HFFc6 (cell line): ENCODE results near the gene BCR. TPM values are rescaled to one million over a fixed set of nuclear protein-coding genes. Genes with fewer than 3 reads are reported as not detected.

ENCODE experiments used
- DNase-seq: peaks from one replicate; pipeline ENCODE4 v3.0.0-alpha.2; 2018
- H3K27ac Mint-ChIP-seq: 2 replicates; pipeline ENCODE4 v1.8.0; 2020; ENCODE audit warnings: mild to moderate bottlenecking, mixed read lengths
- H3K27me3 Mint-ChIP-seq: 2 replicates; pipeline ENCODE4 v1.8.0; 2021; ENCODE audit warnings: mild to moderate bottlenecking, moderate library complexity, mixed read lengths; ENCODE audit not compliant: insufficient read depth
- H3K36me3 Mint-ChIP-seq: 2 replicates; pipeline ENCODE4 v1.8.0; 2021; ENCODE audit warnings: low read depth, mixed read lengths
- H3K4me1 Mint-ChIP-seq: 2 replicates; pipeline ENCODE4 v1.8.0; 2020; ENCODE audit warnings: low read depth, mixed read lengths
- H3K4me3 Mint-ChIP-seq: 2 replicates; pipeline ENCODE4 v1.8.0; 2020; ENCODE audit warnings: mild to moderate bottlenecking, moderate library complexity, mixed read lengths
- H3K9me3 Mint-ChIP-seq: 2 replicates; pipeline ENCODE4 v1.8.0; 2020; ENCODE audit warnings: mild to moderate bottlenecking, mixed read lengths
- CTCF ChIP-seq: fragments of 200-600 bp; sonication (generic); IDR thresholded peaks from 2 replicates; pipeline ENCODE4 v1.5.0; 2021; ENCODE audit warnings: antibody characterized with exemption, mild to moderate bottlenecking
- total RNA-seq, 6 experiments: library from RNA; stranded (reverse); fragmentation: NEBNext Ultra II Directional; extraction: Animal tissue kit (Norgen Biotek cat#: 25700); gene quantifications; 2 replicates in 1 of 6; 3 replicates in 5 of 6; pipeline ENCODE4 v1.2.3, GENCODE V29; 2021

The BCR gene
- total RNA-seq, 6 experiments from 2014 or later, result 28.0 to 41.3 (median 31.3) TPM

DNA sequence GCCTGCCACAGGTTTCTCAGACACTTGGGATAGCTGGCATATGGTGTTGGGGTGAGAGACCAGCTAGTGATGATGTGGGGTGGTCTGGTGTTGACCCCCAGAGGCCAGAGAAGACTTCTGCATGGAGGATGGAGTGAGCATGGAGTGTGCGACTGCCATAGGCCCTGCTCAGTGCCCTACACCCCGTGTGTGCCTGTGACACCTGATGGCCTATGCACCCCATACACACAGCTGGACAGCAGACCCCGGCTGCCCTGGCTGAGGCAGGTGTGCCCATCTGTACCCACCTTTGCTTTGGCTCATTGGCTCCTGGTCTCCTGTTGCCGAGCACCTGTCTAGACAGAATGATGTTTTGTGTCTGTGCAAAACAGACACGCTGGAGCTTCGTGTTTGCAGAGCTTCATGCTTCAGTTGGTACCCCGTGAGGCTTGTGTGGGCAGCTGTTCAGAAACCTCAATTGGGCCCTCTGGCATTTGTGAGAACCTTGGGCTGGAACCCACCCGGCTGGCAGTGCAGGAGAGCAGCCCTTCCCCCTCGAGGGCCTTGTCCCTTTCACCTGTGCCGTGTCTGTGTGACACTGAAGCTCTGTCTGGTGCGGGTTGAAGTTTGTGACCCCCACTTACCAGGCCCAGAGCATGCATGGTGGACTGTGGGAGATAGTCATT, 27.6 kb downstream of the BCR start:
- H3K36me3 Mint-ChIP-seq, result peaks cover 11% of the 10 kb centered on the region; the same call in 1 of the 2 replicates
- H3K9me3 Mint-ChIP-seq, result no peaks in the 10 kb centered on the region
- DNase-seq, result no peak
- no peak for TF ChIP-seq CTCF
- no peaks in the 10 kb centered on the region for H3K27me3 Mint-ChIP-seq
- no peak overlapping the region for H3K27ac Mint-ChIP-seq
- peaks cover 6% of the 10 kb centered on the region; the same call in 1 of the 2 replicates for H3K4me1 Mint-ChIP-seq
- H3K4me3 Mint-ChIP-seq, result no peak overlapping the region

DNA sequence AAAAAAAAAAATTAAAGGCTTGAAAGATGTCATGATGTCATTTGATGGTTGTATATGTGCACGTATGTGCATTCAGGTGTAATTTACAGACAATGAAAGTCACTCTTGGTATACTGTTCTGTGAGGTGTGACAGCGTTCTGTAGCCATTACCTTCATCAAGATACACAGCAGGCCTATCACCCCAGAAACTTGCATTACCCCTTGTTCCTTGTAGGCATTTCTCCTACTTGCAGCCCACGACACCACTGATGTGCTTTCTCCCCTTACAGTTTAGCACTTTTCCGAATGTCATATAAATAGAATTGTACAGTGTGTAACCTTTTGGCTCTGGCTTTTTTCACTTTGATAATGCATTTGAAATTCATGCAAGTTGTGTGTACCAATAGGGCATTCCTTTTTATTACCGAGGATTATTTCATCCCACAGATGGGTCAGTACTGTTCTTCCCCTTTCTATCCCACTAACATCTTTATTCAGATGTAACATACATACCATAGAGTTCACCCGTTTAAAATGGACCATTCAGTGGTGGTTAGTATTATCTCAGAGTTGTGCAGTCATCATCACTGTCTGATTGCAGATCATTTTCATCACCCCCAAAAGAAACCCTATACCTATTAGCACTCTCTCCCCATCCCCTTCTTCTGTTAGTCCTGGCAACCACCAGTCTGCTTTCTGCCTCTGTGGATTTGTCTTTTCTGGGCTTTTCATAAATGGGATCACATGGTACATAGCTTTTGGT, 30.3 kb downstream of the BCR start:
- no peak overlapping the region for H3K27ac Mint-ChIP-seq
- no peak for DNase-seq
- H3K4me1 Mint-ChIP-seq, result peaks cover 26% of the 10 kb centered on the region
- H3K36me3 Mint-ChIP-seq, result peaks cover 16% of the 10 kb centered on the region
- H3K9me3 Mint-ChIP-seq, result no peaks in the 10 kb centered on the region
- no peak for TF ChIP-seq CTCF
- no peak overlapping the region for H3K4me3 Mint-ChIP-seq
- H3K27me3 Mint-ChIP-seq, result no peaks in the 10 kb centered on the region

DNA sequence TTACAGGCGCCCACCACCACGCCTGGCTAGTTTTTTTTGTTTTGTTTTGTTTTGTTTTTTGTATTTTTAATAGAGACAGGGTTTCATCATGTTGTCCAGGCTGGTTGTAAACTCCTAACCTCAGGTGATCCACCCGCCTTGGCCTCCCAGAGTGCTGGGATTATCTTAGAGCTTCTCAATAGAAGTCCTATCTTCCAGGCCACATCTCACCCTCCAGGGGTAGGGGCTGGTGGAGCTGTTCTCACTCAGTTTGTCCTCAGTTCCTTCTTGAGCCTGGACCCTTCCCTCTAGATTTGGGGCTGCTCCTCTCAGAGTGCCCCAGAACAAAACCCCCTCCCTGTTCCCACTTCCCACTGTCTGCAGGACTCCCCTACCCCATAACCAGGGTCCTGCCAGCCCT, 31.3 kb downstream of the BCR start:
- Mint-ChIP-seq H3K4me3 (no peak overlapping the region), H3K4me1 (peaks cover 36% of the 10 kb centered on the region), H3K27ac (no peak overlapping the region), H3K9me3 (no peaks in the 10 kb centered on the region), H3K27me3 (no peaks in the 10 kb centered on the region; the same call in 1 of the 2 replicates), H3K36me3 (peaks cover 13% of the 10 kb centered on the region)
- no peak for DNase-seq
- no peak for TF ChIP-seq CTCF

DNA sequence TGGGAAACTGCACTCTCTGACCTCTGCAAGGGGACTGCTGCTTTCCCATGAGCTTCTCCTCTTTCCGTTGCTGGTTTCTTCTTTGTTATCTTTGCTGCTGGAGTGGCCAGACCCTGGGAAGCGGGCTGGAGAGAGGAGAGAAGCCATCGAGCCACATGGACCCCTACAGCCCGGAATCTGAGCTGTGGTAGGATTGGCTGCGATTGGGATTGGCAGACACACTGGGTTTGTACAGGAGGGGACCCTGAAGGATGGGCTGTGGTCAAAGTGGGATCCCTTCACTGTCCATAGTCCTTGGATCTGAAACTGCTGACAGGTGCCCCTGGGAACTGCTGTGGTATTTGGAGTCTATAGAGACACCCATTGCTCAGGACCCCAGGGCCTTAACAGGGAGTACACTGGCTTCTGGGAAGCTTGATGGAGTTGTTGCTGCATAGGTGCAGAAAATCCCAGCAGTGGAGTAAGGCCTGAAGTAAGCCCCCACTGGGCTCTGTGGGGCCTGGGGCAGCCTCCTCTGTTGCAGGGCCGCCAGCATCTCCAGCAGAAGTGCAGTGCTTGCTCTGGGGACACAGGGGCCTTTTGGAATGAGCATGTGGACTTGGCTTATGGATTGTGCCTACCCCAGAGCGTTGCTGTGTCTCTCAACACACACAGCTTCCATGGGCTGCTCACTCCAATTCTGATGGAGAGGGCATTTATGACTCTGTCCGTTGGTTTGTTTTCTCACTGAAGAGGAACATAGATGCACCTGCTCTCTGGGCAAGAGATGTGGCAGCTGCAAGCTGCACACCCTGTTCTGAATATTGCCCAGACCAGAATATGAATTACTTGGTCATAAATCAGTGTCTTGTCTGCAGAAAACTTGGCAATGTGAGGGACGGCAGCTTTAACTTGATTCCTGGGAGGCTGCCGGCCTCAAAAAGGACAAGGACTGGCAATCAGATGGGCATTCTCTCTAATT, 32.0 kb downstream of the BCR start:
- Mint-ChIP-seq H3K27me3 (no peaks in the 10 kb centered on the region; the same call in 1 of the 2 replicates), H3K9me3 (no peaks in the 10 kb centered on the region), H3K27ac (no peak overlapping the region), H3K4me3 (no peak overlapping the region), H3K4me1 (peaks cover 41% of the 10 kb centered on the region), H3K36me3 (peaks cover 8% of the 10 kb centered on the region)
- no peak for DNase-seq
- no peak for TF ChIP-seq CTCF

- TF ChIP-seq CTCF, result no peak
- peaks cover 8% of the 10 kb centered on the region for H3K36me3 Mint-ChIP-seq
- H3K27me3 Mint-ChIP-seq, result no peaks in the 10 kb centered on the region; the same call in 1 of the 2 replicates
- H3K4me1 Mint-ChIP-seq, result peaks cover 41% of the 10 kb centered on the region
- no peak for DNase-seq
- no peak overlapping the region for H3K4me3 Mint-ChIP-seq
- no peaks in the 10 kb centered on the region for H3K9me3 Mint-ChIP-seq
- H3K27ac Mint-ChIP-seq, result no peak overlapping the region
Observed at GRCh38 chr22:23213022-23213555, 32.8 kb downstream of the BCR start.
